Spleen (tissue), 11 donors: ENCODE data around the gene DNAJC1. TPM values are rescaled to one million over a fixed set of nuclear protein-coding genes. Genes with fewer than 3 reads are reported as not detected.

Experiments
- DNase-seq: peaks from one replicate; pipeline ENCODE4 v3.0.0-alpha.2; 2020
- H3K27ac ChIP-seq, 8 donors: fragments of 200-600 bp; sonication (generic) in 7 of 8; 1 replicate in 4 of 8; 2 replicates in 4 of 8; pipeline versions ENCODE4 v1.5.0 to v1.8.0; 2016 to 2021; ENCODE audit warnings: inconsistent platforms in 4 of 8, mild to moderate bottlenecking in 4 of 8, moderate library complexity in 1 of 8
- H3K27me3 ChIP-seq, 7 donors: fragments of 200-600 bp; sonication (generic) in 6 of 7; replicated peaks in 1 of 7; 1 replicate in 4 of 7; 2 replicates in 3 of 7; pipeline versions ENCODE4 v1.5.0 to v1.8.0; 2016 to 2021; ENCODE audit warnings: inconsistent platforms in 3 of 7, mild to moderate bottlenecking in 1 of 7
- H3K36me3 ChIP-seq, 6 donors: fragments of 200-600 bp; sonication (generic) in 5 of 6; 1 replicate in 4 of 6; 2 replicates in 2 of 6; pipeline versions ENCODE4 v1.5.0 to v1.8.0; 2016 to 2021; ENCODE audit warnings: inconsistent platforms in 2 of 6
- H3K4me1 ChIP-seq, 6 donors: fragments of 200-600 bp; sonication (generic) in 5 of 6; 1 replicate in 3 of 6; 2 replicates in 3 of 6; pipeline versions ENCODE4 v1.5.0 to v1.8.0; 2016 to 2021; ENCODE audit warnings: inconsistent platforms in 3 of 6
- H3K4me3 ChIP-seq, 8 donors: fragments of 200-600 bp; sonication (generic) in 7 of 8; 1 replicate in 4 of 8; 2 replicates in 4 of 8; pipeline versions ENCODE4 v1.5.0 to v1.8.0; 2016 to 2021; ENCODE audit warnings: inconsistent platforms in 4 of 8, mild to moderate bottlenecking in 4 of 8, moderate library complexity in 2 of 8
- H3K9me3 ChIP-seq, 8 donors: fragments of 200-600 bp; sonication (generic) in 7 of 8; 1 replicate in 4 of 8; 2 replicates in 4 of 8; pipeline versions ENCODE4 v1.5.0 to v1.8.0; 2016 to 2021; ENCODE audit warnings: inconsistent platforms in 4 of 8
- POLR2A ChIP-seq, 3 donors: fragments of 450-650 bp; IDR thresholded peaks; one replicate each; pipeline ENCODE4 v1.5.1; 2017; ENCODE audit warnings: antibody characterized with exemption in 3 of 3, mild to moderate bottlenecking in 1 of 3
- POLR2AphosphoS5 ChIP-seq, 3 donors: sonication (generic); formaldehyde crosslinking; IDR thresholded peaks; one replicate each; pipeline ENCODE4 v1.5.1; 2017; ENCODE audit warnings: antibody characterized with exemption in 3 of 3
- WGBS, 5 donors: extraction: QIAGEN DNeasy Blood & Tissue Kit in 3 of 5; methylation state at CpG; one replicate each; pipeline versions ENCODE4 v1.1.5 to v1.1.7; 2013 to 2018; 5-methylcytosine and 5-hydroxymethylcytosine counted together
- intact Hi-C: fragments of 100-400 bp; cut with DNase I; formaldehyde crosslinking; loops from one replicate; pipeline ENCODE4 v1.15.0; 2023; ENCODE audit warnings: low total_unique reads
- polyA plus RNA-seq, 3 donors: library from polyadenylated mRNA; stranded (reverse); fragments of 200-250 nt; gene quantifications; one replicate each; pipeline ENCODE4 v1.2.1, GENCODE V29; 2013
- total RNA-seq, 7 donors: library from RNA; depleted of rRNA in 3 of 7; stranded (reverse); fragments of >200 nt in 3 of 7; fragmentation: NEBNext Ultra II Directional in 4 of 7; extraction: Animal tissue kit (Norgen Biotek cat#: 25700) in 4 of 7; gene quantifications; one replicate each; pipeline versions ENCODE4 v1.1.0 to v1.2.1, GENCODE V29; 2016 to 2021
- TF ChIP-seq, protein P1 (sequence below), 11 experiments: fragments of 200-600 bp in 7 of 11; fragments of 450-650 bp in 4 of 11; sonication (generic) in 4 of 11; IDR thresholded peaks in 8 of 11; conservative IDR thresholded peaks in 3 of 11; 1 replicate in 7 of 11; 2 replicates in 4 of 11; pipeline versions ENCODE4 v1.4.0 to v1.8.0; 2016 to 2021; ENCODE audit warnings: antibody characterized with exemption in 11 of 11, inconsistent platforms in 4 of 11, mild to moderate bottlenecking in 1 of 11
- donor health status: healthy with polysubstance abuse.
- donor health status: DM: no; HTN: no; CAD: no; lungs with moderate emphysema.
- donor health status: DM: no; HTN: no; CAD: no.
- donor health status: Bipolar disorder and iron deficiency.
- donor health status: healthy.
- donor health status: DM: no; HTN: no; CAD: no.
- donor health status: DM: yes; HTN: yes; CAD: no.

The DNAJC1 gene
- total and polyA plus RNA-seq, 10 donors, result 8.1 to 96.4 (median 22.5) TPM

DNA sequence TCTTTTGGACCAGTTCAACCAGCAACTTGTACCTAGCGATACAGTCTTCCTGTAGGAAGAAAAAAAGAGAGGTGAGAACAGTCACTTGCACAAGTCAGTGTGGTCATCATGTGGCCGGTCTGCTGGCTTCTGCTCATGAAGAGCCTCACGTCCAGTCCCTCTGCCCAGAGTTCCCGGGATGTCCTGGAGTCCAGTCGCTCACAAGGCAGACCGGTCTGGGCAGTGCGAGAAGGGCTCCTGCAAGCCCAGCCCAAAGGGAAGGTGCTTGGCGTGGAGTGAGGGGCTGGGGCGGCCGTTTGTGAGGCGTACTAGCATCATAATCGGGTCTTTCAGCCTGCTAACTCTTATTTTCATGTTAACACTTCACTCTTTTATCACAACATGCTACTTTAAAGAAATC is 246.8 kb downstream of the DNAJC1 start:
- WGBS, 5 donors, result 91 to 93% (median 91%) methylated on average over 12 of the region's 12 CpGs
- no peak for DNase-seq
- TF ChIP-seq POLR2A (IDR thresholded peaks at IDR 0.05) (no peak), POLR2AphosphoS5 (IDR thresholded peaks at IDR 0.05) (no peak)
- TF ChIP-seq, protein P1, sequence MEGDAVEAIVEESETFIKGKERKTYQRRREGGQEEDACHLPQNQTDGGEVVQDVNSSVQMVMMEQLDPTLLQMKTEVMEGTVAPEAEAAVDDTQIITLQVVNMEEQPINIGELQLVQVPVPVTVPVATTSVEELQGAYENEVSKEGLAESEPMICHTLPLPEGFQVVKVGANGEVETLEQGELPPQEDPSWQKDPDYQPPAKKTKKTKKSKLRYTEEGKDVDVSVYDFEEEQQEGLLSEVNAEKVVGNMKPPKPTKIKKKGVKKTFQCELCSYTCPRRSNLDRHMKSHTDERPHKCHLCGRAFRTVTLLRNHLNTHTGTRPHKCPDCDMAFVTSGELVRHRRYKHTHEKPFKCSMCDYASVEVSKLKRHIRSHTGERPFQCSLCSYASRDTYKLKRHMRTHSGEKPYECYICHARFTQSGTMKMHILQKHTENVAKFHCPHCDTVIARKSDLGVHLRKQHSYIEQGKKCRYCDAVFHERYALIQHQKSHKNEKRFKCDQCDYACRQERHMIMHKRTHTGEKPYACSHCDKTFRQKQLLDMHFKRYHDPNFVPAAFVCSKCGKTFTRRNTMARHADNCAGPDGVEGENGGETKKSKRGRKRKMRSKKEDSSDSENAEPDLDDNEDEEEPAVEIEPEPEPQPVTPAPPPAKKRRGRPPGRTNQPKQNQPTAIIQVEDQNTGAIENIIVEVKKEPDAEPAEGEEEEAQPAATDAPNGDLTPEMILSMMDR (IDR thresholded peaks at IDR 0.05 in 8 of 11, conservative IDR thresholded peaks at IDR 0.05 in 3 of 11), result no peak
- Histone ChIP-seq H3K4me3 (no peak overlapping the region), H3K27ac (no peak overlapping the region), H3K27me3 (no peaks in the 10 kb centered on the region), H3K4me1 (peaks cover 0 to 4% (median 0%) of the 10 kb centered on the region in 6 donors), H3K36me3 (peaks cover 0 to 73% (median 15%) of the 10 kb centered on the region in 6 donors), H3K9me3 (no peaks in the 10 kb centered on the region)
- intact Hi-C loops, result no loop called here

DNA sequence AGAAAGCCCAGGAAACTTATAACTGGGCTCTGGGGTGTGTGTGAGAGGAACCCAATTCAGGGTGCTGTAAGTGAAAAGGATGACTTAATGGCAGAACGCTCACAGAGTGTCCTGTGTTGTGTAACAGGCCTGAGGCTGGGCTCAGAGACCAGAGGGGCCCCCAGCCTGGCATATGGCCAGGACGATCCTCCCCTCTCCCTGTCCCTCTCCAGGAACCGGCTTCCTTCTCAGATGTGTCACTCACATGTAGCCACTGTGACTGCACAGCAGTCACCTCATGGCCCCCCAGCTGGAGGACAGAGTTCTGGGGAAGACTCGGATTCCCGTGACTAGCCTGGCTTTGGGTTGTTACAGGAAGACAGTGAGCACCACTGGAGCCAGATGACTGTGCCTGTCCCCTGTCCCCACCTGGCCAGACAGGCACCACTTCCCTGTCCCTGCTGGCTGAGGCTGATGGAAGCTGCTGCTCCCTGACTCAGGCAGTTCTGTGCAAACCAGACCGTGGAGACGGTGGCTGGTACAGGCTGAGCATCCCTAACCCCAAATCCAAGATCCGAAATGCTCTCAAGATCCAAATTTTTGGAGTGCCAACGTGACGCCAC is 249.0 kb downstream of the DNAJC1 start:
- no peak overlapping the region for H3K27ac ChIP-seq
- H3K36me3 ChIP-seq, result peaks cover 0 to 57% (median 14%) of the 10 kb centered on the region in 6 donors
- H3K4me1 ChIP-seq, result peaks cover 0 to 4% (median 0%) of the 10 kb centered on the region in 6 donors
- intact Hi-C loops, result no loop called here
- 74 to 91% (median 82%) methylated on average over 9 to 10 of the region's 10 CpGs for WGBS, 5 donors
- DNase-seq, result no peak
- no peak for TF ChIP-seq POLR2AphosphoS5 (IDR thresholded peaks at IDR 0.05)
- TF ChIP-seq, protein P1 (IDR thresholded peaks at IDR 0.05 in 8 of 11, conservative IDR thresholded peaks at IDR 0.05 in 3 of 11), result no peak
- TF ChIP-seq POLR2A (IDR thresholded peaks at IDR 0.05), result no peak
- H3K4me3 ChIP-seq, result no peak overlapping the region
- H3K9me3 ChIP-seq, result no peaks in the 10 kb centered on the region
- no peaks in the 10 kb centered on the region for H3K27me3 ChIP-seq

DNA sequence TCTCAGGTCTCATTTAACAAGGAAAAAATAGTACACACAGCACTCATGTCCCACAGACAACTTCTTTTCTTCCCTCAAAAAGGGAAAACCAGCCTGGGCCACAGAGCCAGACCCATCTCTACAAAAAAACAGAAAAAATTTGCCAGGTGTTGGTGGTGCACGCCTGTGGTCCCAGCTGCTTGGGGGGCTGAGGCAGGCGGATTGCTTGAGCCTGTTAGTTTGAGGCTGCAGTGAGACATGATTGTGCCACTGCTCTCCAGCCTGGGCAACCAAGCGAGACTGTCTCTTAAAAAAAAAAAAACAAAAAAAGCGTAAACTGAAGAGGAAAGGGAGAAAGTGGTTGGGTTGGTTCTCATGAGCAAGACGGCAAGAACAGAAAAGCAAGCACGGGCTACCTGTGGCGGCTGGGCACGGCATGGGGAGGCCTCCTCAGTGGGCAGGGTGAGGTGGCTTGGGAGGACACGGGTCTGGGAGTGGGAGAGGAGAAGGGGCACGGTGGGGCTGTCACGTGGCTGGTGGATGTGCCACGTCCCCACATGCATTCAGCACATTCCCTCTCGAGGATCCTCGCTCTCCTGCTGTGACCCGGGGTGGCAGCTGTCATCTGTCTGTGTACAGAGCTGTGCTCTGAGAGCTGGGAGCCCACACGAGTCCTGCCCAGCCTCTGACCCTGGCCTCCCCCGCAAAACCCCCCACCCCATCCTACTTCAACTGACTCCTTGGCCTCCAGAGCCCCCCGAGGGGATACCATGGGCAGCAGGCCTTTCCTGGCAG is 249.8 kb downstream of the DNAJC1 start:
- WGBS, 5 donors, result 86 to 90% (median 88%) methylated on average over 18 of the region's 18 CpGs
- DNase-seq, result no peak
- TF ChIP-seq POLR2A (IDR thresholded peaks at IDR 0.05), result no peak
- TF ChIP-seq POLR2AphosphoS5 (IDR thresholded peaks at IDR 0.05), result peak in 1 of 3 donors; percentile 8
- intact Hi-C loops, result no loop called here
- no peak overlapping the region for H3K4me3 ChIP-seq
- H3K36me3 ChIP-seq, result peaks cover 0 to 48% (median 8%) of the 10 kb centered on the region in 6 donors
- no peak overlapping the region for H3K27ac ChIP-seq
- peaks cover 0 to 4% (median 0%) of the 10 kb centered on the region in 6 donors for H3K4me1 ChIP-seq
- H3K27me3 ChIP-seq, result no peaks in the 10 kb centered on the region
- no peaks in the 10 kb centered on the region for H3K9me3 ChIP-seq

DNA sequence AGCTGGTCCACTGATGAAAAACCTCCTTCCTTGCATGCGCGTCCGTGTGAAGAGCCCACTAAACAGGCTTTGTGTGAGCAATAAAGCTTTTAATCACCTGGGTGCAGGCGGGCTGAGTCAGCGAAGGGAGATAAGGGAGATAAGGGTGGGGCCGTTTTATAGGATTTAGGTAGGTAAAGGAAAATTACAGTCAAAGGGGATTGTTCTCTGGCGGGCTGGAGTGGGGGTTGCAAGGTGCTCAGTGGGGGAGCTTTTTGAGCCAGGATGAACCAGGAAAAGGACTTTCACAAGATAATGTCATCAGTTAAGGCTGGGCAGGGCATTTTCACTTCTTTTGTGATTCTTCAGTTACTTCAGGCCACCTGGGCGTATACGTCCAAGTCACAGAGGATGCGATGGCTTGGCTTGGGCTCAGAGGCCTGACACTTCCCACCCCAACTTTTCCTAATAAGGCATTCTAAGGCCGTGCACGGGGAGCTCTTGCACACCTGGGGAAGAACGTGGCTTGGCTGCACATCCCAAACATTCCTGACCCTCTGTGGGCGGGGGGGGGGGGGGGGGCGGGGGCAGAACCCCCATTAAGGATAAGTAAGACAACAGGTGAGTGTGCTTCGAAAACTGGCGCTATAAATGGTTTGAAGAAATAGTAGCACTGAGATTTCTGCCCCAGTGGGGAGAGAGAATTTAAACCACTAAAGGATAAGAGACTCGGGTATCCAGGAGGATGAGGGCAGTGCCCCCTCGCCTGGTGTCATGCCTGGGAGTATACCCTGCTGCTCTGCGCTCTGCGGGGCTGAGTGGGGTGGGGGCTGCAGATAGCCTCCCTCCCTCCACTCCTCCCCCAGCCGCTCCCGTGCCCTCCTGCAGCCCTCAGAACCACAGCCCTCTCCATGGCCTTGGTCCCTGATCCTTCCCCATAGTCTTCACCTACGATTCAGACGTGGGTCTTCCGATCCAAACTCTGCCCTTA is 251.9 kb downstream of the DNAJC1 start:
- Histone ChIP-seq H3K27me3 (no peaks in the 10 kb centered on the region), H3K27ac (no peak overlapping the region), H3K4me1 (no peaks in the 10 kb centered on the region), H3K4me3 (no peak overlapping the region), H3K36me3 (peaks cover 0 to 30% (median 4%) of the 10 kb centered on the region in 6 donors), H3K9me3 (no peaks in the 10 kb centered on the region)
- TF ChIP-seq POLR2A (IDR thresholded peaks at IDR 0.05) (no peak), POLR2AphosphoS5 (IDR thresholded peaks at IDR 0.05) (no peak)
- TF ChIP-seq, protein P1 (IDR thresholded peaks at IDR 0.05 in 8 of 11, conservative IDR thresholded peaks at IDR 0.05 in 3 of 11), result no peak
- intact Hi-C loops, result no loop called here
- DNase-seq, result no peak
- WGBS, 5 donors, result 86 to 92% (median 89%) methylated on average over 25 to 26 of the region's 26 CpGs
